ENCODE results near the gene SCD. TPM values are rescaled to one million over a fixed set of nuclear protein-coding genes. Genes with fewer than 3 reads are reported as not detected.

The SCD gene
- total and polyA plus RNA-seq, 3 donors from 2014 or later = 121 to 196 (median 147) TPM

- no peaks in the 10 kb centered on the region for H3K27me3 ChIP-seq
- intact Hi-C loops (cut with DNase I; ENCODE audit: low total_unique reads) = no loop called here
- no peak overlapping the region for H3K27ac ChIP-seq
- TF ChIP-seq CTCF (IDR thresholded peaks at IDR 0.05) = no peak
- no peaks in the 10 kb centered on the region for H3K9me3 ChIP-seq
- no peak for DNase-seq
- no peak overlapping the region for H3K4me3 ChIP-seq
- WGBS, 2 donors = 78 to 83% methylated on average over 5 of the region's 5 CpGs
- peaks cover 16% of the 10 kb centered on the region for H3K4me1 ChIP-seq
- H3K36me3 ChIP-seq (ENCODE audit: low read depth, missing control alignments) = no peaks in the 10 kb centered on the region
Measured at GRCh38 chr10:100377830-100378229, 30.8 kb downstream of the SCD start.

GRCh38 chr10:100380400-100380799 lies 33.4 kb downstream of the SCD start:
- Histone ChIP-seq H3K27me3 (no peaks in the 10 kb centered on the region), H3K27ac (no peak overlapping the region), H3K4me3 (no peak overlapping the region), H3K9me3 (no peaks in the 10 kb centered on the region), H3K36me3 (ENCODE audit: low read depth, missing control alignments) (no peaks in the 10 kb centered on the region), H3K4me1 (no peaks in the 10 kb centered on the region)
- WGBS, 2 donors = 95% methylated on average over 3 of the region's 3 CpGs
- intact Hi-C loops (cut with DNase I; ENCODE audit: low total_unique reads) = no loop called here
- no peak for DNase-seq
- no peak for TF ChIP-seq POLR2A (IDR thresholded peaks at IDR 0.05)

- Histone ChIP-seq H3K36me3 (ENCODE audit: low read depth, missing control alignments) (no peaks in the 10 kb centered on the region), H3K27ac (no peak overlapping the region), H3K4me1 (peaks cover 5% of the 10 kb centered on the region), H3K27me3 (no peaks in the 10 kb centered on the region), H3K9me3 (no peaks in the 10 kb centered on the region), H3K4me3 (no peak overlapping the region)
- no peak for TF ChIP-seq CTCF (IDR thresholded peaks at IDR 0.05)
- no peak for TF ChIP-seq POLR2A (IDR thresholded peaks at IDR 0.05)
- intact Hi-C loops (cut with DNase I; ENCODE audit: low total_unique reads) = no loop called here
- WGBS, 2 donors = 89 to 96% methylated on average over 12 to 13 of the region's 13 CpGs
- no peak for DNase-seq
Measured at GRCh38 chr10:100382553-100382952, 35.5 kb downstream of the SCD start.

GRCh38 chr10:100383251-100383650 lies 36.2 kb downstream of the SCD start:
- DNase-seq = no peak
- intact Hi-C loops (cut with DNase I; ENCODE audit: low total_unique reads) = no loop called here
- no peaks in the 10 kb centered on the region for H3K9me3 ChIP-seq
- H3K4me1 ChIP-seq = peaks cover 5% of the 10 kb centered on the region
- H3K27ac ChIP-seq = no peak overlapping the region
- no peaks in the 10 kb centered on the region for H3K27me3 ChIP-seq
- no peaks in the 10 kb centered on the region for H3K36me3 ChIP-seq (ENCODE audit: low read depth, missing control alignments)
- 80 to 81% methylated on average over 2 of the region's 2 CpGs for WGBS, 2 donors
- no peak for TF ChIP-seq POLR2A (IDR thresholded peaks at IDR 0.05)
- TF ChIP-seq CTCF (IDR thresholded peaks at IDR 0.05) = no peak
- H3K4me3 ChIP-seq = no peak overlapping the region

GRCh38 chr10:100391163-100392002 lies 44.4 kb downstream of the SCD start:
- intact Hi-C loops (cut with DNase I; ENCODE audit: low total_unique reads) = no loop called here
- Histone ChIP-seq H3K4me3 (no peak overlapping the region), H3K9me3 (no peaks in the 10 kb centered on the region), H3K27ac (peak overlapping the region; percentile 26 to 50), H3K4me1 (peaks cover 8% of the 10 kb centered on the region), H3K36me3 (ENCODE audit: low read depth, missing control alignments) (no peaks in the 10 kb centered on the region), H3K27me3 (no peaks in the 10 kb centered on the region)
- WGBS, 2 donors = 67 to 70% methylated on average over 4 of the region's 4 CpGs
- no peak for DNase-seq
- no peak for TF ChIP-seq CTCF (IDR thresholded peaks at IDR 0.05)
- no peak for TF ChIP-seq POLR2A (IDR thresholded peaks at IDR 0.05)

All from testis (tissue), 3 donors.